Esophagus squamous epithelium (tissue), 4 donors: ENCODE data around the gene CDKN2D.

Experiments
- POLR2A ChIP-seq, 4 donors: fragments of 450-650 bp; IDR thresholded peaks; one replicate each; pipeline ENCODE4 v1.6.1; 2017; ENCODE audit warnings: antibody characterized with exemption in 4 of 4, mild to moderate bottlenecking in 4 of 4, moderate library complexity in 3 of 4
- TF ChIP-seq, protein P1 (sequence below), 6 experiments: fragments of 450-650 bp in 4 of 6; fragments of 200-600 bp in 2 of 6; sonication (generic) in 2 of 6; IDR thresholded peaks; one replicate each; pipeline ENCODE4 v1.5.1; 2016 to 2019; ENCODE audit warnings: antibody characterized with exemption in 6 of 6, mild to moderate bottlenecking in 4 of 6, moderate library complexity in 4 of 6

DNA sequence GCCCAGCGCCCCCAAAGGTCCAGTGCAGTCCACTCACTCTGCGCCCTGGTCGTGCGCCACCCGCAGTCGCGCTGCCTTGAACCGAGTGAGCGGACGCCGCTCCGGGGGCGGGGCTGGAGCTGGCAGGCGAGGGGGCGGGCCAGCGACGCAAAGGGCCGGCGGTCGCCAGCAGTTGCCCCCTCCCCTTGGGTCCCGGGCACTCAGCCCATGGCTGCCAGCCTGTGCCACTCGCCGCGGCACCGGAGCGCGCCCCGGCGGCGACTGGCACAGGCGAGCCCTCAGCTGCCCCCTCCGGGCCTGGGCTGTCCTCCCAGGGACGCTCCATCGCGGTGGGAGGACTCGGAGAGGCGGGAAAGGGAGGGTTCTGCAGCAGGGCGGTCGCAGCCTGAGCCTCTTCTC lies 51.4 kb downstream of the CDKN2D start, which contains the start of gene S1PR5:
- TF ChIP-seq, protein P1, sequence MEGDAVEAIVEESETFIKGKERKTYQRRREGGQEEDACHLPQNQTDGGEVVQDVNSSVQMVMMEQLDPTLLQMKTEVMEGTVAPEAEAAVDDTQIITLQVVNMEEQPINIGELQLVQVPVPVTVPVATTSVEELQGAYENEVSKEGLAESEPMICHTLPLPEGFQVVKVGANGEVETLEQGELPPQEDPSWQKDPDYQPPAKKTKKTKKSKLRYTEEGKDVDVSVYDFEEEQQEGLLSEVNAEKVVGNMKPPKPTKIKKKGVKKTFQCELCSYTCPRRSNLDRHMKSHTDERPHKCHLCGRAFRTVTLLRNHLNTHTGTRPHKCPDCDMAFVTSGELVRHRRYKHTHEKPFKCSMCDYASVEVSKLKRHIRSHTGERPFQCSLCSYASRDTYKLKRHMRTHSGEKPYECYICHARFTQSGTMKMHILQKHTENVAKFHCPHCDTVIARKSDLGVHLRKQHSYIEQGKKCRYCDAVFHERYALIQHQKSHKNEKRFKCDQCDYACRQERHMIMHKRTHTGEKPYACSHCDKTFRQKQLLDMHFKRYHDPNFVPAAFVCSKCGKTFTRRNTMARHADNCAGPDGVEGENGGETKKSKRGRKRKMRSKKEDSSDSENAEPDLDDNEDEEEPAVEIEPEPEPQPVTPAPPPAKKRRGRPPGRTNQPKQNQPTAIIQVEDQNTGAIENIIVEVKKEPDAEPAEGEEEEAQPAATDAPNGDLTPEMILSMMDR (IDR thresholded peaks at IDR 0.05) = no peak
- TF ChIP-seq POLR2A (IDR thresholded peaks at IDR 0.05) = peak in 1 of 4 donors; percentile 32
